ENCODE results near the gene ITGAD.
"Not testable (repeated sequence)": the region's sequence is repeated elsewhere in the genome, so short reads cannot be mapped to it uniquely, and the experiment has no call there.

Gene ITGAD

GRCh38 chr16:31407406-31407805, 14.3 kb downstream of the ITGAD start:
- DNase-seq, result no peak

- DNase-seq, result no peak
Observed at GRCh38 chr16:31409433-31409832, 16.3 kb downstream of the ITGAD start.

GRCh38 chr16:31410082-31410481, 16.9 kb downstream of the ITGAD start:
- no peak for DNase-seq

- no peak for DNase-seq
Observed at GRCh38 chr16:31411024-31411844, 18.1 kb downstream of the ITGAD start.

GRCh38 chr16:31412750-31413149, 19.6 kb downstream of the ITGAD start:
- DNase-seq, result no peak

- no peak for DNase-seq
Observed at GRCh38 chr16:31413381-31413780, 20.2 kb downstream of the ITGAD start.

- DNase-seq, result no peak
Observed at GRCh38 chr16:31413943-31414342, 20.8 kb downstream of the ITGAD start.

- DNase-seq, result no peak
Observed at GRCh38 chr16:31414706-31415105, 21.6 kb downstream of the ITGAD start.

- DNase-seq, result no peak
Observed at GRCh38 chr16:31416371-31416770, 23.2 kb downstream of the ITGAD start.

GRCh38 chr16:31417036-31417435, 23.9 kb downstream of the ITGAD start:
- DNase-seq, result not testable (repeated sequence)

- DNase-seq, result no peak
Observed at GRCh38 chr16:31417916-31418315, 24.8 kb downstream of the ITGAD start.

GRCh38 chr16:31420037-31420436, 26.9 kb downstream of the ITGAD start:
- no peak for DNase-seq

GRCh38 chr16:31421587-31421986, 28.5 kb downstream of the ITGAD start:
- no peak for DNase-seq

GRCh38 chr16:31423241-31423640, 30.1 kb downstream of the ITGAD start:
- no peak for DNase-seq

- no peak for DNase-seq
Observed at GRCh38 chr16:31423801-31424200, 30.7 kb downstream of the ITGAD start.

- DNase-seq, result no peak
Observed at GRCh38 chr16:31427441-31428278, 34.5 kb downstream of the ITGAD start.

- no peak for DNase-seq
Observed at GRCh38 chr16:31428279-31428597, 35.1 kb downstream of the ITGAD start, which contains the start of gene COX6A2. Gene COX6A2 (minus strand): TSS chr16:31428360. CDS start chr16:31428325, 35 bp downstream.

- no peak for DNase-seq
Observed at GRCh38 chr16:31428638-31429247, 35.6 kb downstream of the ITGAD start.

- DNase-seq, result no peak
Observed at GRCh38 chr16:31429314-31429713, 36.2 kb downstream of the ITGAD start.

GRCh38 chr16:31429796-31430195, 36.7 kb downstream of the ITGAD start:
- DNase-seq, result no peak

GRCh38 chr16:31430380-31431052, 37.4 kb downstream of the ITGAD start:
- DNase-seq, result no peak

- no peak for DNase-seq
Observed at GRCh38 chr16:31435341-31436220, 42.4 kb downstream of the ITGAD start.
